Measurements from ENCODE around the gene FPGT.
"Not testable (repeated sequence)": the region's sequence is repeated elsewhere in the genome, so short reads cannot be mapped to it uniquely, and the experiment has no call there.

Gene FPGT

GRCh38 chr1:74237787-74238186 is 39.7 kb downstream of the FPGT start:
- in situ Hi-C loops (cut with HindIII; ENCODE audit: low pct_ligation_motif_present, low sequenced_read_pairs) = no loop called here
- Histone ChIP-seq H3K36me3 (replicated peaks) (no peaks in the 10 kb centered on the region), H3K27me3 (replicated peaks) (no peaks in the 10 kb centered on the region), H3K4me3 (ENCODE audit: low read depth, low read length) (no peak overlapping the region), H3K27ac (no peak overlapping the region)
- TF ChIP-seq CTCF (IDR thresholded peaks at IDR 0.05; ENCODE audit: low read depth, low read length, missing control alignments) = no peak
- no peak for DNase-seq

GRCh38 chr1:74245168-74245772 is 47.2 kb downstream of the FPGT start:
- no peak overlapping the region for H3K27ac ChIP-seq
- no peak for TF ChIP-seq CTCF (IDR thresholded peaks at IDR 0.05; ENCODE audit: low read depth, low read length, missing control alignments)
- in situ Hi-C loops (cut with HindIII; ENCODE audit: low pct_ligation_motif_present, low sequenced_read_pairs) = no loop called here
- no peak overlapping the region for H3K4me3 ChIP-seq (ENCODE audit: low read depth, low read length)
- no peaks in the 10 kb centered on the region for H3K36me3 ChIP-seq (replicated peaks)
- no peak for DNase-seq
- no peaks in the 10 kb centered on the region for H3K27me3 ChIP-seq (replicated peaks)

GRCh38 chr1:74246315-74246714 is 48.3 kb downstream of the FPGT start:
- Histone ChIP-seq H3K27ac (no peak overlapping the region), H3K4me3 (ENCODE audit: low read depth, low read length) (no peak overlapping the region), H3K27me3 (replicated peaks) (no peaks in the 10 kb centered on the region), H3K36me3 (replicated peaks) (no peaks in the 10 kb centered on the region)
- TF ChIP-seq CTCF (IDR thresholded peaks at IDR 0.05; ENCODE audit: low read depth, low read length, missing control alignments) = no peak
- in situ Hi-C loops (cut with HindIII; ENCODE audit: low pct_ligation_motif_present, low sequenced_read_pairs) = no loop called here
- no peak for DNase-seq

GRCh38 chr1:74247881-74248528 is 50.0 kb downstream of the FPGT start:
- H3K27ac ChIP-seq = no peak overlapping the region
- DNase-seq = no peak
- H3K4me3 ChIP-seq (ENCODE audit: low read depth, low read length) = no peak overlapping the region
- H3K36me3 ChIP-seq (replicated peaks) = no peaks in the 10 kb centered on the region
- in situ Hi-C loops (cut with HindIII; ENCODE audit: low pct_ligation_motif_present, low sequenced_read_pairs) = no loop called here
- TF ChIP-seq CTCF (IDR thresholded peaks at IDR 0.05; ENCODE audit: low read depth, low read length, missing control alignments) = no peak
- H3K27me3 ChIP-seq (replicated peaks) = no peaks in the 10 kb centered on the region

- H3K4me3 ChIP-seq (ENCODE audit: low read depth, low read length); H3K27ac ChIP-seq; DNase-seq; in situ Hi-C loops (cut with HindIII; ENCODE audit: low pct_ligation_motif_present, low sequenced_read_pairs); H3K27me3 ChIP-seq (replicated peaks); H3K36me3 ChIP-seq (replicated peaks): not testable (repeated sequence)
Observed at GRCh38 chr1:74253243-74253824, 55.3 kb downstream of the FPGT start.
